ENCODE measurements around the gene SHC1. TPM values are rescaled to one million over a fixed set of nuclear protein-coding genes. Genes with fewer than 3 reads are reported as not detected.
"Not testable (repeated sequence)": the region's sequence is repeated elsewhere in the genome, so short reads cannot be mapped to it uniquely, and the experiment has no call there.

SHC1 gene
- total RNA-seq, 1 experiment from 2014 or later = 107 TPM

- no peak overlapping the region for H2AFZ ChIP-seq (ENCODE audit: low read length)
- peaks cover 38% of the 10 kb centered on the region for H3K36me3 ChIP-seq (ENCODE audit: low read depth, low read length)
- no peak overlapping the region for H3K27ac ChIP-seq (ENCODE audit: low read length)
- H4K20me1 ChIP-seq (ENCODE audit: low read length) = peaks cover 16% of the 10 kb centered on the region; the same call in 1 of the 2 replicates
- peaks cover 58% of the 10 kb centered on the region for H3K79me2 ChIP-seq (ENCODE audit: low read length)
- no peaks in the 10 kb centered on the region for H3K4me1 ChIP-seq (ENCODE audit: insufficient read depth, low read length)
- CTCF ChIA-PET = interaction anchor here (1.6 kb wide), 1 partner anchor 29 kb away, joined by 6 read pairs; no protein-coding TSS in a partner anchor
- POLR2A ChIA-PET (ENCODE audit: unreplicated experiment) = interaction anchor here (0.5 kb wide), 1 partner anchor 16 kb away, joined by 4 read pairs; no protein-coding TSS in a partner anchor
- no TSS peak for BruUV-seq (replicated peaks)
- no peaks in the 10 kb centered on the region for H3F3A ChIP-seq (ENCODE audit: low read length, unreplicated experiment)
- intact Hi-C loops (cut with micrococcal nuclease) = loop anchor here (10.0 kb wide), 1 partner anchor 576 kb away; the partner anchor contains the start of gene ASH1L
- TF ChIP-seq EZH2 (IDR thresholded peaks at IDR 0.05; ENCODE audit: low read length, unreplicated experiment) (no peak), CTCF (conservative IDR thresholded peaks at IDR 0.05; ENCODE audit: low read depth, low read length) (peak; percentile 47; the same call in 1 of the 2 replicates)
- H3K9me3 ChIP-seq (ENCODE audit: low read length) = no peaks in the 10 kb centered on the region
- H3K27me3 ChIP-seq (ENCODE audit: low read length) = no peaks in the 10 kb centered on the region
- no peak overlapping the region for H3K4me2 ChIP-seq (ENCODE audit: low read length)
- H3K9me2 ChIP-seq (replicated peaks; ENCODE audit: low read length) = no peaks in the 10 kb centered on the region
- ATAC-seq (no peak), DNase-seq (no peak)
- H3K4me3 ChIP-seq (ENCODE audit: low read length) = no peak overlapping the region
- no peak overlapping the region for H3K9ac ChIP-seq (ENCODE audit: low read length)
Measured at GRCh38 chr1:154988058-154988954, 17.8 kb upstream of the SHC1 start.

- Histone ChIP-seq H3F3A (ENCODE audit: low read length, unreplicated experiment) (peaks cover 2% of the 10 kb centered on the region), H3K4me2 (ENCODE audit: low read length) (no peak overlapping the region), H3K4me1 (ENCODE audit: insufficient read depth, low read length) (peaks cover 6% of the 10 kb centered on the region), H3K27ac (ENCODE audit: low read length) (no peak overlapping the region), H3K4me3 (ENCODE audit: low read length) (no peak overlapping the region), H3K27me3 (ENCODE audit: low read length) (no peaks in the 10 kb centered on the region), H3K9me2 (replicated peaks; ENCODE audit: low read length) (no peaks in the 10 kb centered on the region), H3K79me2 (ENCODE audit: low read length) (peaks cover 59% of the 10 kb centered on the region), H3K9me3 (ENCODE audit: low read length) (no peaks in the 10 kb centered on the region), H3K36me3 (ENCODE audit: low read depth, low read length) (peaks cover 38% of the 10 kb centered on the region), H3K9ac (ENCODE audit: low read length) (no peak overlapping the region), H2AFZ (ENCODE audit: low read length) (no peak overlapping the region), H4K20me1 (ENCODE audit: low read length) (peaks cover 16% of the 10 kb centered on the region; the same call in 1 of the 2 replicates)
- POLR2A ChIA-PET (ENCODE audit: unreplicated experiment) = no interaction called here
- DNase-seq = no peak
- intact Hi-C loops (cut with micrococcal nuclease) = loop anchor here (10.0 kb wide), 1 partner anchor 577 kb away; the partner anchor contains the start of gene ASH1L
- CTCF ChIA-PET = interaction anchor here (1.6 kb wide), 1 partner anchor 30 kb away, joined by 6 read pairs; no protein-coding TSS in a partner anchor
- no peak for TF ChIP-seq EZH2phosphoT487 (IDR thresholded peaks at IDR 0.05; ENCODE audit: borderline replicate concordance, low read length)
- TF ChIP-seq EZH2 (IDR thresholded peaks at IDR 0.05; ENCODE audit: low read length, unreplicated experiment) = no peak
- TF ChIP-seq CTCF (conservative IDR thresholded peaks at IDR 0.05; ENCODE audit: low read depth, low read length) = no peak
- no TSS peak for BruUV-seq (replicated peaks)
- no peak for ATAC-seq
Measured at GRCh38 chr1:154987326-154987725, 16.8 kb upstream of the SHC1 start.

- Histone ChIP-seq H3K79me2 (ENCODE audit: low read length) (peaks cover 59% of the 10 kb centered on the region), H3K36me3 (ENCODE audit: low read depth, low read length) (peaks cover 38% of the 10 kb centered on the region)
- not testable (repeated sequence) for ATAC-seq
Measured at GRCh38 chr1:154986736-154987135, 16.2 kb upstream of the SHC1 start.

More at GRCh38 chr1:154986736-154987135, 16.2 kb upstream of the SHC1 start:
- BruUV-seq (replicated peaks); H3K27me3 ChIP-seq (ENCODE audit: low read length); H2AFZ ChIP-seq (ENCODE audit: low read length); DNase-seq; H3K9ac ChIP-seq (ENCODE audit: low read length); POLR2A ChIA-PET (ENCODE audit: unreplicated experiment); H3K4me1 ChIP-seq (ENCODE audit: insufficient read depth, low read length); H3F3A ChIP-seq (ENCODE audit: low read length, unreplicated experiment); H3K9me2 ChIP-seq (replicated peaks; ENCODE audit: low read length); H3K9me3 ChIP-seq (ENCODE audit: low read length); CTCF ChIA-PET; H3K4me3 ChIP-seq (ENCODE audit: low read length); H3K4me2 ChIP-seq (ENCODE audit: low read length); H3K27ac ChIP-seq (ENCODE audit: low read length): not testable (repeated sequence)
- intact Hi-C loops (cut with micrococcal nuclease) = loop anchor here (10.0 kb wide), 1 partner anchor 578 kb away; the partner anchor contains the start of gene ASH1L
- H4K20me1 ChIP-seq (ENCODE audit: low read length) = peaks cover 16% of the 10 kb centered on the region; the same call in 1 of the 2 replicates
